H1 (cell line): Measurements from ENCODE around the gene DOCK9. TPM values are rescaled to one million over a fixed set of nuclear protein-coding genes. Genes with fewer than 3 reads are reported as not detected.

ENCODE experiments used
- CTCF ChIA-PET: fragments of 300-600 bp; sonication (Branson Sonifier 250); formaldehyde crosslinking; loops from one replicate; lab custom pipeline; 2021; ENCODE audit not compliant: partially characterized antibody; lab: Charles Lee
- POLR2A ChIA-PET: fragments of 300-600 bp; sonication (Branson Sonifier 250); formaldehyde crosslinking; loops from one replicate; lab custom pipeline; 2021; ENCODE audit warnings: inconsistent platforms; ENCODE audit not compliant: partially characterized antibody; lab: Charles Lee
- DNase-seq, 2 experiments: peaks; one replicate each; pipeline versions ENCODE4 v3.0.0 to v3.0.0-alpha.2; 2010 to 2022; ENCODE audit warnings: low spot score in 2 of 2, low read depth in 1 of 2, mixed read lengths in 1 of 2
- FAIRE-seq: peaks from 2 replicates; lab custom pipeline; 2011; peaks lifted over from hg19 to GRCh38; lab: Jason Lieb, UNC
- H2AFZ ChIP-seq: 2 replicates; pipeline ENCODE4 v1.8.1; 2012; ENCODE audit warnings: low read length, inconsistent platforms
- H2AK5ac ChIP-seq: 2 replicates; pipeline ENCODE4 v1.6.1; 2013; ENCODE audit warnings: low read depth, low read length
- H2BK120ac ChIP-seq: replicated peaks from 2 replicates; pipeline ENCODE3; 2013; ENCODE audit warnings: low read depth, low read length, inconsistent platforms
- H2BK12ac ChIP-seq: 2 replicates; pipeline ENCODE4 v1.6.1; 2013; ENCODE audit warnings: low read depth, low read length
- H2BK15ac ChIP-seq: 2 replicates; pipeline ENCODE4 v1.6.1; 2013; ENCODE audit warnings: low read length
- H2BK20ac ChIP-seq: 2 replicates; pipeline ENCODE4 v1.6.1; 2013; ENCODE audit warnings: low read length
- H2BK5ac ChIP-seq: 2 replicates; pipeline ENCODE4 v1.6.1; 2013; ENCODE audit warnings: low read depth, low read length
- H3K14ac ChIP-seq: 2 replicates; pipeline ENCODE4 v1.6.1; 2013; ENCODE audit warnings: inconsistent platforms; ENCODE audit not compliant: insufficient read length
- H3K18ac ChIP-seq: 2 replicates; pipeline ENCODE4 v1.6.1; 2013; ENCODE audit warnings: low read length; ENCODE audit errors: extremely low read depth
- H3K23ac ChIP-seq: 2 replicates; pipeline ENCODE4 v1.6.1; 2013; ENCODE audit warnings: inconsistent platforms; ENCODE audit not compliant: insufficient read length
- H3K23me2 ChIP-seq: 2 replicates; pipeline ENCODE4 v1.6.1; 2013; ENCODE audit warnings: low read depth, low read length
- H3K27ac ChIP-seq: 2 replicates; pipeline ENCODE4 v1.6.1; 2011; ENCODE audit warnings: low read depth, low read length, inconsistent platforms
- H3K27me3 ChIP-seq, 4 experiments: replicated peaks in 1 of 4; 1 replicate in 1 of 4; 2 replicates in 3 of 4; pipeline versions ENCODE4 v1.6.1 to v1.8.1; 2011 to 2013; ENCODE audit warnings: low read length in 3 of 4, mild to moderate bottlenecking in 3 of 4, inconsistent platforms in 2 of 4, mixed read lengths in 2 of 4, moderate library complexity in 1 of 4; ENCODE audit not compliant: control insufficient read depth in 3 of 4, insufficient read depth in 3 of 4; ENCODE audit errors: extremely low read depth in 1 of 4
- H3K36me3 ChIP-seq, 4 experiments: 2 replicates each; pipeline versions ENCODE4 v1.6.1 to v1.8.1; 2011 to 2013; ENCODE audit warnings: mild to moderate bottlenecking in 4 of 4, low read length in 3 of 4, moderate library complexity in 2 of 4, control low read depth in 1 of 4, inconsistent platforms in 1 of 4; ENCODE audit not compliant: insufficient read depth in 4 of 4, control insufficient read depth in 2 of 4
- H3K4ac ChIP-seq: replicated peaks from 2 replicates; pipeline ENCODE3; 2013; ENCODE audit warnings: low read length, low read depth, mixed read lengths, inconsistent platforms; ENCODE audit not compliant: insufficient read length
- H3K4me1 ChIP-seq, 4 experiments: replicated peaks in 1 of 4; 1 replicate in 1 of 4; 2 replicates in 3 of 4; pipeline versions ENCODE4 v1.6.1 to v1.8.1; 2011 to 2013; ENCODE audit warnings: low read length in 3 of 4, inconsistent platforms in 2 of 4, mixed read lengths in 1 of 4; ENCODE audit not compliant: insufficient read depth in 4 of 4, control insufficient read depth in 3 of 4
- H3K4me2 ChIP-seq, 2 experiments: 2 replicates each; pipeline versions ENCODE4 v1.6.1 to v1.8.1; 2011 to 2013; ENCODE audit warnings: low read depth in 2 of 2, low read length in 2 of 2, control low read depth in 1 of 2, inconsistent platforms in 1 of 2, mild to moderate bottlenecking in 1 of 2; ENCODE audit not compliant: insufficient read depth in 1 of 2
- H3K4me3 ChIP-seq, 4 experiments: fragments of 200-600, 300-600 bp in 1 of 4; sonication (generic), shearing (Covaris generic), sonication (Bioruptor Twin) in 1 of 4; 2 replicates each; pipeline versions ENCODE4 v1.5.1 to v1.8.1; 2011 to 2016; ENCODE audit warnings: low read length in 4 of 4, low read depth in 3 of 4, control low read depth in 2 of 4, inconsistent platforms in 2 of 4, mild to moderate bottlenecking in 2 of 4, mixed read lengths in 1 of 4, moderate library complexity in 1 of 4; ENCODE audit not compliant: insufficient read depth in 2 of 4; ENCODE audit errors: extremely low read depth in 1 of 4
- H3K56ac ChIP-seq: replicated peaks from 2 replicates; pipeline ENCODE3; 2013; ENCODE audit warnings: low read depth, mild to moderate bottlenecking, mixed read lengths, low read length, inconsistent platforms; ENCODE audit not compliant: insufficient read length
- H3K79me1 ChIP-seq: 2 replicates; pipeline ENCODE4 v1.6.1; 2013; ENCODE audit warnings: low read depth, low read length, control low read depth
- H3K79me2 ChIP-seq, 2 experiments: 2 replicates each; pipeline versions ENCODE4 v1.6.1 to v1.8.1; 2012 to 2013; ENCODE audit warnings: low read length in 2 of 2, mild to moderate bottlenecking in 2 of 2, inconsistent platforms in 1 of 2; ENCODE audit not compliant: insufficient read depth in 2 of 2, control insufficient read depth in 1 of 2
- H3K9ac ChIP-seq, 4 experiments: replicated peaks in 1 of 4; 1 replicate in 1 of 4; 2 replicates in 3 of 4; pipeline versions ENCODE4 v1.6.1 to v1.8.1; 2011 to 2013; ENCODE audit warnings: low read depth in 3 of 4, low read length in 3 of 4, control low read depth in 2 of 4, mild to moderate bottlenecking in 2 of 4, moderate library complexity in 2 of 4, inconsistent platforms in 1 of 4; ENCODE audit errors: extremely low read depth in 1 of 4
- H3K9me3 ChIP-seq, 2 experiments: 2 replicates each; pipeline versions ENCODE4 v1.6.1 to v1.8.1; 2012 to 2013; ENCODE audit warnings: mild to moderate bottlenecking in 2 of 2, moderate library complexity in 2 of 2, control low read depth in 1 of 2, inconsistent platforms in 1 of 2, low read depth in 1 of 2, low read length in 1 of 2, mixed read lengths in 1 of 2; ENCODE audit not compliant: insufficient read depth in 2 of 2
- H4K20me1 ChIP-seq, 2 experiments: replicated peaks in 1 of 2; 2 replicates each; pipeline versions ENCODE3 to v1.8.1; 2011 to 2013; ENCODE audit warnings: inconsistent platforms in 2 of 2, low read length in 2 of 2, mild to moderate bottlenecking in 1 of 2; ENCODE audit not compliant: insufficient read depth in 2 of 2, control insufficient read depth in 1 of 2
- H4K5ac ChIP-seq: 2 replicates; pipeline ENCODE4 v1.6.1; 2013; ENCODE audit warnings: low read length, low read depth, mixed read lengths, inconsistent platforms; ENCODE audit not compliant: insufficient read length
- H4K8ac ChIP-seq: 2 replicates; pipeline ENCODE4 v1.8.0; 2013; ENCODE audit warnings: mild to moderate bottlenecking, moderate library complexity, low read length, inconsistent platforms; ENCODE audit not compliant: insufficient read depth; ENCODE audit errors: extremely low read depth
- H4K91ac ChIP-seq: replicated peaks from 2 replicates; pipeline ENCODE3; 2013; ENCODE audit warnings: low read length, mixed read lengths, inconsistent platforms; ENCODE audit not compliant: insufficient read length
- BRCA1 ChIP-seq: IDR thresholded peaks from 2 replicates; pipeline ENCODE4 v1.6.1; 2012; ENCODE audit warnings: low read depth, low read length, improper control_type of control experiment
- CREB1 ChIP-seq: IDR thresholded peaks from 2 replicates; pipeline ENCODE4 v1.6.1; 2012; ENCODE audit warnings: inconsistent platforms
- FOSL1 ChIP-seq: IDR thresholded peaks from 2 replicates; pipeline ENCODE4 v1.6.1; 2011; ENCODE audit warnings: mild to moderate bottlenecking, low read depth, low read length, moderate library complexity; ENCODE audit not compliant: insufficient read depth
- GABPA ChIP-seq: IDR thresholded peaks from 2 replicates; pipeline ENCODE4 v1.6.1; 2011; ENCODE audit warnings: mild to moderate bottlenecking, low read length, moderate library complexity, borderline replicate concordance; ENCODE audit not compliant: insufficient read depth
- NANOG ChIP-seq: IDR thresholded peaks from 2 replicates; pipeline ENCODE4 v1.6.1; 2011; ENCODE audit warnings: low read length, low read depth, mild to moderate bottlenecking, inconsistent platforms; ENCODE audit not compliant: insufficient read depth, poor library complexity, severe bottlenecking
- POLR2AphosphoS5 ChIP-seq: IDR thresholded peaks from 2 replicates; pipeline ENCODE4 v1.6.1; 2011; ENCODE audit warnings: low read depth, low read length
- RAD21 ChIP-seq, 2 experiments: IDR thresholded peaks in 1 of 2; conservative IDR thresholded peaks in 1 of 2; 2 replicates each; pipeline ENCODE4 v1.6.1; 2011; ENCODE audit warnings: low read depth in 2 of 2, low read length in 2 of 2, improper control_type of control experiment in 1 of 2, inconsistent platforms in 1 of 2, mild to moderate bottlenecking in 1 of 2, moderate library complexity in 1 of 2
- SP4 ChIP-seq: IDR thresholded peaks from 2 replicates; pipeline ENCODE4 v1.6.1; 2012; ENCODE audit warnings: low read length, inconsistent platforms
- ZNF274 ChIP-seq: IDR thresholded peaks from 2 replicates; pipeline ENCODE4 v1.7.0; 2012; ENCODE audit warnings: low read length, borderline replicate concordance; ENCODE audit errors: extremely low read depth
- WGBS, 2 experiments: shearing (Covaris generic) in 1 of 2; methylation state at CpG; one replicate each; pipeline versions ENCODE4 v1.1.6 to v1.1.7; 2013 to 2015; ENCODE audit warnings: low lambda C conversion rate in 2 of 2, mixed read lengths in 2 of 2, inconsistent platforms in 1 of 2, low coverage in 1 of 2, missing lambda C conversion rate in 1 of 2; ENCODE audit not compliant: insufficient replicate concordance in 2 of 2, insufficient coverage in 1 of 2, insufficient read length in 1 of 2; ENCODE audit errors: extremely low coverage in 1 of 2, missing lambda C conversion rate in 1 of 2; 5-methylcytosine and 5-hydroxymethylcytosine counted together
- polyA plus RNA-seq, 7 experiments: library from polyadenylated mRNA; depleted of rRNA in 3 of 7; stranded (reverse) in 5 of 7; unstranded in 2 of 7; fragments of >200 nt in 5 of 7; fragments of 200-250 nt in 2 of 7; gene quantifications; 1 replicate in 5 of 7; 2 replicates in 1 of 7; 4 replicates in 1 of 7; pipeline versions ENCODE4 v1.2.1 to v1.2.3, GENCODE V29; 2011 to 2013; ENCODE audit warnings: missing spikeins in 2 of 7, mixed read lengths in 2 of 7
- total RNA-seq: library from RNA; stranded (reverse); fragmentation: NEBNext Ultra II Directional; extraction: Animal tissue kit (Norgen Biotek cat#: 25700); gene quantifications from 2 replicates; pipeline ENCODE4 v1.2.1, GENCODE V29; 2021

DOCK9 gene
- total and polyA plus RNA-seq, 2 of the 8 experiments (the other 6 are each of a cell fraction or from before 2014, with no cell fraction given): 21.6 to 31.5 TPM

- Histone ChIP-seq H2BK20ac (no peak overlapping the region), H2BK15ac (no peak overlapping the region), H3K18ac (no peak overlapping the region), H3K36me3 (no peaks in the 10 kb centered on the region), H3K23ac (no peak overlapping the region), H2BK120ac (no peak overlapping the region), H2BK5ac (no peak overlapping the region), H3K27me3 (no peaks in the 10 kb centered on the region), H4K91ac (no peak overlapping the region), H3K56ac (no peak overlapping the region), H3K27ac (no peak overlapping the region), H2AK5ac (no peak overlapping the region), H3K4ac (no peak overlapping the region), H3K9me3 (no peaks in the 10 kb centered on the region), H4K5ac (no peak overlapping the region), H3K9ac (no peak overlapping the region), H3K23me2 (no peaks in the 10 kb centered on the region), H3K79me1 (no peaks in the 10 kb centered on the region), H3K4me2 (no peak overlapping the region), H2BK12ac (no peak overlapping the region), H3K14ac (no peak overlapping the region), H4K20me1 (no peaks in the 10 kb centered on the region), H3K4me3 (no peak overlapping the region), H2AFZ (no peak overlapping the region), H4K8ac (no peak overlapping the region), H3K79me2 (no peaks in the 10 kb centered on the region), H3K4me1 (peaks cover 0 to 8% (median 4%) of the 10 kb centered on the region in 4 experiments; a peak in 5 of 7 replicates)
- CTCF ChIA-PET: no interaction called here
- 86% methylated on average over 6 of the region's 6 CpGs; no CpG with 5 or more reads in 1 of the 2 experiments for WGBS, 2 experiments
- no peak for DNase-seq
- TF ChIP-seq ZNF274: no peak
- no peak for TF ChIP-seq SP4
- no peak for TF ChIP-seq RAD21 (IDR thresholded peaks at IDR 0.05 in 1 of 2, conservative IDR thresholded peaks at IDR 0.05 in 1 of 2; ENCODE audit: low read depth in 2 of 2, low read length in 2 of 2)
- TF ChIP-seq CREB1: no peak
- TF ChIP-seq FOSL1: no peak
- TF ChIP-seq POLR2AphosphoS5: no peak
- no peak for TF ChIP-seq GABPA
- no peak for TF ChIP-seq BRCA1
- TF ChIP-seq NANOG: no peak
- no peak for FAIRE-seq
- POLR2A ChIA-PET: no interaction called here
Observed at GRCh38 chr13:98987275-98987674, 9.4 kb upstream of the DOCK9 start.
